ENCODE data around the gene KRT15.
A peak's percentile ranks its signal among the peaks of the same experiment; 100 is the strongest.

The KRT15 gene

DNA sequence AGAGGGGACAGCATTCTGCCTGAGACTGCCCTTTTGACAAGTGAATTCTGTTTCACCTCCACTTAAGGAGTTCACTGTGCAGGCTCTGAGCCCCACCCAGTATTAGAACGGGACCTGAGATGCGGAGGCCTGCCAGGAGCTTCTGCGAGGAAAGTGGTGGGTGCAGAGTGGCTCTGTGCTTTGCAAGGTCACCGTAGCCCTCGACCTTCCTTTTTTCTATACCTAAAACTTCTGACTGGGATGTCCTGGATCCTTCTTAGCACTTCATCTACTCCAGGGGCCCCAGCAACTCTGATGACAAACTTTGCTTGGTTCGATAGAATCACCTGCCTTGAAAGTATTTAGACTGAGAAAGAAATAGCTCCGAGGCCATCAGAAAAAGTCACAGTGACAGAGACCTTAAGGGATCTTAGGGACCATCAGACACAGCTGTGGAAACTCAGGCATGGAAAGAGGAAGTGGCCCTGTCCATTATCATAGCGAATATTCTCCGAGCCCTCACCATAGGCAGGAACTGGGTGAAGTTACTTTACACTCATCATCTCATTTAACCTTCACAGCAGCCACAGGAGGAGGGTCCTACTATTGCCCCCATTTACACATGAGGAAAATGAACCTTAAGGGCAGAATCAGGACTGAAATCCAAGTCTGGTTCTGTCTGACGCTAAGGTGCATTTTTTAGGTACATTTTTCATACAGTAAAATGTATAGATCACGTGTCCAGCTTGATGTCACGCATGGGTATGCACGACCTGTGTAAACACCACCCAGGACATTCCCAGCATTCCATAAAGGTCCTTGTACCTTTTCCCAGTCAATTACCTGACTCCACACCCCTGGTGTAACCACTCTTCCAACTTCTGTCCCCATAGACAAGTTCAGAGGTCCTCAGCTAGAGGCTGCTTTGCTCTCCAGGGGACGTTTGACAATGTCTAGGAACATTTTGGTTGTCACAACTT, 12.6 kb downstream of the KRT15 start:
- no peak for DNase-seq (ENCODE audit: low read depth in 1 of 2, low spot score in 1 of 2)

DNA sequence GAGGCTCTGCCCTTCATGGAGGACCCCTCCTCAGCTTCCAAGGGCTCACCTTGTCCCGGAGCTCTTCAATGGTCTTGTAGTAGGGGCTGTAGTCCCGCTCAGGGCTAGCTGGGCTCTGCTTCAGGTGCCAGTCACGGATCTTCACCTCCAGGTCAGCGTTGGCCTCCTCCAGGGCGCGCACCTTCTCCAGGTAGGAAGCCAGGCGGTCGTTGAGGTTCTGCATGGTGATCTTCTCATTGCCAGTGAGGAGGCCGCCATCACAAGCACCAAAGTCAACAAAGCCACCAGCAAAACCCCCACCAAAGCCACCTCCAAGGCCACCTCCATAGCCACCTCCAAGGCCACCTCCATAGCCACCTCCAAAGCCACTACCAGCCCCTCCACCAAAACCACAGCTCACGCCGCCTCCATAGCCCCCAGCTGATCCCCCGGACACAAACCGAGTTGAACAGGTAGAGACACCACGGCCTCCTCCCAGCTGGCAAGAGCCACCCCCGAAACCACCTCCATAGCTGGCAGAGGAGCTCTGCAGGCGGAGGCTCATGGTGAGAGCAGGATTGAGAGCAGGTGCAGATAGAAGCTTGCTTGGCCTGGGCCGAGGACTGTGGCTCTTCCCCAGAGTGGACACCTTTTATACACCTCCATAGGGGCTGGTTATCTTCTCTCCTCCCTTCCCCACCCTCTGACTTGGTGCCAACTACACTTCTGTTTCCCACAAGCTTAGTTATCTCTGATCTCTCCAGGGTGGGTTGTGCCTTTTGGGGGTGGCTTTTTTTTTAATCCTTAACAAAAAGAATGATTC, 13.5 kb downstream of the KRT15 start, which contains the start of gene KRT13:
Gene KRT13, minus strand, starts transcription at position 606 of the 802 bp plus-strand sequence. Its CDS starts 62 bp downstream, at position 544.
- no peak for DNase-seq (ENCODE audit: low read depth in 1 of 2, low spot score in 1 of 2)

DNA sequence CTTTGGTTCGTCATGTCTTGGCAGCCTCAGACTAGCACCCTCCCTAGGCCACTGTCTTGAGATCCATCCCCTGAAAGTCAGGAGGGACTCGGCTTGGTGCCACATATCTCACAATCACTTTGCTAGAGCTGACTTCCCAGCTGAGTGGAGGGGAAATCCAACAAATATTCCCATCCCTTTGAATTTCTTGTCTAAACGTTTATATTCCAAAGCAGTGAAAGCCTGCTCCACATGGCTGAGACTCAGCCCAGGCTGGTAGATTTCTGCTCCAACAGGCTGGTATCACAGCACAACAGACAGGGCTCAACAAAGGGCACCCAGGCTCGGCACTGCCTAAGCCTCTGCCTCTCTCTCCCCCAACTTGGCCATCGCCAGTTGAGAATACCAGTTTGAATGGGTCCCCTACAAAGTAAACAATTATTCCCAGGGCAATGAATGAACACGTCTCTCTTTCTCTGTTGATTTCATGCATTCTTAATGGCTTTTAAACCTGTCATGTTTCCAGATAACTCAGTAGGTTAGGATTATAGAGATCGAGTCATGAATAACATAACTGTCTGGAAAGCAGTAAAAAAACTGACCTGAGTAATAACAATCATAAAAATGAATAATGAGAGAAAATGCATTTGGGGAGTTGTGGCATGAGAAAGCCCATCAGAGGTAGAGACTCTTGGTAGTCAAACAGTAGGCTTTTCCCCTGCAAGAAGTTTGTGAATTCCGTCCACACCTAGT, 14.3 kb downstream of the KRT15 start:
- DNase-seq (ENCODE audit: low read depth in 1 of 2, low spot score in 1 of 2): no peak

DNA sequence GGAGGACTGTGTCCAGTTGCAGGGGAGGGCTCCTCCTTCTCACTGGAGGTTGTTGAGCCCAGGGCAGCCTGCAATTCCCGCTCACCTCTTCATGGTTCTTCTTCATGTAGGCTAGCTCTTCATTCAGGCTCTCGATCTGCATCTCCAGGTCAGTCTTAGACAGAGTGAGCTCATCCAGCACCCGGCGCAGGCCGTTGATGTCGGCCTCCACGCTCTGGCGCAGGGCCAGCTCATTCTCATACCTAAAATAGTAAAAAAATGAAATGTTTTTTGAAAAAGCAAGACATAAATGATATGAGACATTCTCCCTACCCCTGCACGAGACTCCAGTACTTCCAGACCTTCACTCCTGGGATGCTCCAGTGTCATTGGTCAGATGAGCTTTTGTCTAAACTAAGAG, 15.5 kb downstream of the KRT15 start:
- DNase-seq (ENCODE audit: low read depth in 1 of 2, low spot score in 1 of 2): no peak

DNA sequence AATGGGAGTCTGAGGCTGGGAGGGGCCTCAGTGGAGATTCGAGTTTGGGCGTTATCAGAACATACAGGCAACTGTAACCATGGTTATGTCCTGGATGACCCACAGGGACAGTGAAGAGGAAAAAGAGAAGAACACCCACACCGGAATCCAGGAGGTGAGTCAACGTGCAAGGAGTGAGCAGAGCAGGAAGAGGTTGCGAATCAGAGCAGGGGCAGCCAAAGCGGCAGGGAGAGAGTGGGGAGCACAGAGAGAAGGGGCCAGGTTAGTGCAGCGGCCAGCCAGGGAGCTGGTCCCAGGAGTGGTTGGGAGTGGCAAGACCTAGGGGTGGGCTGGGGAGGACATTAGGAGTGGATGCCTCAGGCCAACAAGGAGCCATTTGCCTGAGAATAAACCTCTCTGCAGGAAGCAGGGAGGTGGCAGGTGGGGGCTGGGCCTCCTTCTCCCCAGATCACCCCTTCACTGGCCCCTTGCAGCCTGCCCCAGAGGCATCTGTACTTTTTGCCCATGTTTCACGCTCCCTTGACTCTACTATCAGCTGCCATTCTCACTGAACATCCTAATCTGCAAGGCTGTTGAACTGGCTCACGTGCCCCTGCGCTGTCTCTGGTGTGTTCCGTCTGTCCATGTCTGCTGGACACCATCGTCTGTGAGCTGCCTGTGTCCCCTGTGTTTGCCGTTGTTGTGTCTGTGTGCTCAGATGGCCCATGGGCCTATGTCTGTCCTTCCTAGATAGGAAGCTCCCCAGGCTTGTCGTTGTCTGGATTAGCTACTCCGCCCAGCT, 18.4 kb downstream of the KRT15 start:
- DNase-seq (ENCODE audit: low read depth in 1 of 2, low spot score in 1 of 2): no peak

DNA sequence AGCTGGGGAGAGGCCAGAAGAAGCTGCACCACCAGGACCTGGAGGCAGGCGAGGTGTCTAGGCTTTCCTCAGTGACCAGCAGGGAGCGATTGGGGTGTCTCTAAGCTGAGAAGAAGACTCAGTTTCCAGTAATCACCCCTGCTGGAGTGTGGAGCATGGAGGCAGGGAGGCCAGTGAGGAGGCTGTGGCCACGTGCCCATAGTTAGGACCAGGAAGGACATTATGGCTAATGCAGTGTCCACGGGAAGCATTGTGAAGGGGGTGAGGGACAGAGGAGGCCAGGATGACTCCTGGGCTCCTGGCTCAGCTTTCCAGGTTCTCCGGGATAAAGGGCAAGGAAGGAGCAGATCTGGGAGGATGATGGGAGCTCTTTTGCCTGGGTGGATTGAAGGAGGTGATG, 19.0 kb downstream of the KRT15 start:
- no peak for DNase-seq (ENCODE audit: low read depth in 1 of 2, low spot score in 1 of 2)

DNA sequence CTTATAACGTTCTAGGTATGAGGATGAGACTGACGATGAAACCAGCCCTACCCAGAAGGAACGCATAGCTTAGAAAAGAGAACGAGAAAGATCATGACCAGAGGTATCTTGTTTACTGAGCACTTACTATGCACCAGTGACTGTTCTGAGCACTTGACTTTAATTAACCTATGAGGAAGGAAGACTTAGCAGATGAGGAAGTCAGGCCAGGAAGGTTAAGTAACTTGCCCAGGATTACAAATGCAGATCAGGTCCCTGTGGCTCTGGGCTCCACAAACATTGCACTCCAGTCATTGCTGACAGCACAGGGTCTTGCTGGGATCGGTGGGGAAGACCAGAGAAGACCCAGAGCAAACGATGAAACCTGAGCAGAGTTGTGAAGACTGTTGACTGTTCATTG, 20.4 kb downstream of the KRT15 start:
- DNase-seq (ENCODE audit: low read depth in 1 of 2, low spot score in 1 of 2): no peak

DNA sequence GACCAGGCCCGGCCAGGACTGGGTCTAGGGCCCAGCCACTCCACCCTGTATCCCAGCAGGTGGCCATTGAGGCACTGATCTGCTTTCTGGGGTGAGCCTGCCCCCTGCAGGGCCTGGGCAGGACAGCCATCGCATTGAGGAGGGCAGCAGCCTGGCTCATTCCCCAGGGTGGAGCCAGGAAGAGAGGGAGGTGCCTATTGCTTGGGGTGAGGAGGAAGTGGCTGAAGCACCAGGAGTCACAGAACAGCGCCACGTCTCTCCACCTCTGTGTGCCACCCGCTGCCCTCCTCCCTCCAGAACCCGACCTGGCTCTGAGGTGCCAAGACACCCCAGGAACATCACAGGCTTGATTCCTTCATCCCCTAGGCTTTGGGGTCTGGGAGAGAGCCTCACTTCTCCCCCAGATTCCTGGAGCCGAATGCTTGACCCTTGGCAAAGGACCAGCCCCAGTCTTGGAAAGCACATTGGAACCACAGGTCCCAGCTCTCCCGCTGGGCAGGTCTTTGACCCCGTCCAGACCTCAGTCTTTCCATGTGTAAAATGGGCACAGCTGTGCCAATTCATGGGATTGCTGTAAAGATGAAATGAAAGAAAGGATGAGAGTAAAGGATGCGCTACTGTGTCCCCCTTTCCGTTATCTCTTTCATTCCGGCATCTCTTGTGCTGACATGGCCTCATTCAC, 21.7 kb downstream of the KRT15 start:
- peak; percentile 7 to 27 for DNase-seq (ENCODE audit: low read depth in 1 of 2, low spot score in 1 of 2)

DNA sequence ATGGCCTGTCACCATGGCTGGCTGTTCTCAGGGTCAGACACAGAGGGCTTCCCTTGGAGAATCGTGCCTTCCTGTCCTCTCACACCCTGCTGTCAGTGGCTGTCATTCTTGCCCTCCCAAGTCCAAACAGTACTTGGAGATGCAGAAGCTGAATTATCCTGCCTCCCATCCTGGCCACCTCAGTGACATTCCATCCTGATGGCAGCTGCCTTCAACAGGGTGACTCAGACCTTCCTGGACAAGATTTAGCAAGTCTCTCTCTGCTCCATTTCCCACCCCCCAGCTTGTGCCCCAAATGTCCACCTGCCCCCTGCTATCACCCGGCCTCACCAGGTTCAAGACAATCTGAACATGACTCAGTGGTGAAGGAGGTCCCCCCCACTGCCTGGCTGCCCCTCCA, 24.2 kb downstream of the KRT15 start:
- no peak for DNase-seq (ENCODE audit: low read depth in 1 of 2, low spot score in 1 of 2)

DNA sequence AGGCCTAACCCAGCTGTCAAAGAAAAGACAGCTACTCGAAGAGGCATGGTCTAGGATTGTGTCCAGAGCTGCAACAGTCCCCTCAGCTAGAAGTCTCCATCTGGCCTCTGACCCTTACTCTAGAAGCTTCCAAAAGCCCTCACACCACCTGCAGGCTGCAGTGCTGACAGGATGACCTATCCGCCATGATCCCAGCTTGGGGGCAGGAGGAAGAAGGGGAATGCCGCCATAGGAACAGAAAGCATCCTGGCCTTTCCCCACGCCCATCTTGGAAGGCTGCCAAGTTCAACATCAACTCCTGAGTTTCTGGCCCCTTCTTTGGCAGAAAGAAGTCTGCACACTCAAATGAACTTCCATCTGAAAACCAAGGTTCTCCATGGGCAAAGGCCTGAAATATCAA, 25.9 kb downstream of the KRT15 start:
- DNase-seq (ENCODE audit: low read depth in 1 of 2, low spot score in 1 of 2): no peak

DNA sequence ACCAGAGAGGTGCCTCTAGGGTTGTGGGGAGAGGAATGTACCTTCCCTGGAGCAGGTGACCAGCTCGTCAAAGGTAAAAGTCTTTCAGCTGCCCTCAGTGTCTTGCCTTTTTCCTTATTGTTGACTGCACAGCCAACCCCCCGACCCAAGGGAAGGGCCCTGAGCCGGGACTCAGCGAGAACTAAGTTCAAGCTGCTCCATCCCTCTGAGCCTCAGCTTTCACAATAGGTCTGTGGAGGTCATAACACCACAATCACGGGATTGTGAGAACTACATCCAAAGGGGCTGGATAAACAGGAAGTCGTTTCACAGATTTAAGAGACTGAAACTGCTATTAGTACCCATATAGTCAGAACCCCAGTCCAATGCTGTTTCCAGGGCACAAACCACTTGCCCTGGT, 26.3 kb downstream of the KRT15 start:
- no peak for DNase-seq (ENCODE audit: low read depth in 1 of 2, low spot score in 1 of 2)

DNA sequence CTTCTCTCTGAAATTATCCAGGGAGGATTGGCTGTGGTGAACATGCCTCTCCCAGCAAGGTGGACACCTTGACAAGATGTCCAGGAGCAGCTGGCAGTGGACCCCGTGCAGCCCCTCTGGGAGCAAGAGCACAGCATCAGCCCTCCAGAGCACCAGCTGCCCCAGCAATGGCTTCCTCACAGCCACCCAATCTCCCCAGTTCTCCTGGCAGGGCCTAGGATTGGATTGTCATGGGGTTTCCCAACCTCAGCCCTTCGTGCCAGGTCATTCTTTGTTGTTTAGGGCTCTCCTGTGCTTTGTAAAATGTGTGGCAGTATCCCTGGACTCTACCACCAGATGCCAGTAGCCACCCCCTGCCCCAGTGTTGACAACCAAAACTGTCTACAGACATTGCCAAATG, 27.2 kb downstream of the KRT15 start:
- no peak for DNase-seq (ENCODE audit: low read depth in 1 of 2, low spot score in 1 of 2)

DNA sequence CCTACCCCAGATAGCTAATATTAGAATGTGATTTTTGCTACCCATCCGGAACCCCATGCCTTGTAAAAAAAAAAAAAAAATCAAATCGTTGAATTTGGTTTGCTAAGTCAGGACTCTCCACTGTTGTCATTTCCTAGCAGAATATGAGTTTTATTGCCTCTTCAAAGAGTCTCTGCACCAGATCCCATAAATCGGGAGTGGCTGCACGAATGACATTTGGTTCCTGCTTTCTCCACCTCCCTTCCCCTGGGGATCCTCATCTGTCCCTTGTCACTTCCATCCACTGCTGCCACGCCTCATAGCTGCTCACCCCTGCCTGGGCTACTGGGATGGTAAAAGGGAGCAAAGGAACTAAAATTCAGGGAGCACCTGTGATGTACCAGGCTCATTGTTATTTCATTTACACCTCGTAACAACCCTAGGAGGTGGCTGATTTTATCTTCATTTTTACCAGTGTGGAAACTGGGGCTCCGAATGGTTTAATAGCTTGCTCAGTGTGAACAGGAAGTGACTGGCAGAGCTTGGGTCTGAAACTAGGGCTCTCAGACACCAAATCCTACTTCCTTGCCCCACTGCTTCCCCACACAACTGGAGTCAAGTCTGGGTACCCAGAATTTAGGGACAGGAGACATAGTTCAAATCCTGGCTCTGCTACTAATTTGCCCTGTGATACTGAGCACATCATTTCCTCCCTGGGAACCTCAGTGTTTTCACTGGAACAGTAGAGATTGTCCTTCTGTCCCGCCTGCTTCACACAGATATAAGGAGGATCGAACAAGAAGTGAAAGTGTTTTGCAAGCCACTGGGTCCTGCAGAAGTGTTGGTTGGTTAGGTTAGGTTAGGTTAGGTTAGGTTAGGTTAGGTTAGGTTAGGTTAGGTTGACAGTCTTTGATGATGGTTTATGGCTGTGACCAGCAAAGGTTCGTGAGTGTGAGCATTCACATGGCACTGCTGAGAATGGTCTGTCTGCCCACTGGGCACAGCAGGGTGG, 28.4 kb downstream of the KRT15 start:
- no peak for DNase-seq (ENCODE audit: low read depth in 1 of 2, low spot score in 1 of 2)

DNA sequence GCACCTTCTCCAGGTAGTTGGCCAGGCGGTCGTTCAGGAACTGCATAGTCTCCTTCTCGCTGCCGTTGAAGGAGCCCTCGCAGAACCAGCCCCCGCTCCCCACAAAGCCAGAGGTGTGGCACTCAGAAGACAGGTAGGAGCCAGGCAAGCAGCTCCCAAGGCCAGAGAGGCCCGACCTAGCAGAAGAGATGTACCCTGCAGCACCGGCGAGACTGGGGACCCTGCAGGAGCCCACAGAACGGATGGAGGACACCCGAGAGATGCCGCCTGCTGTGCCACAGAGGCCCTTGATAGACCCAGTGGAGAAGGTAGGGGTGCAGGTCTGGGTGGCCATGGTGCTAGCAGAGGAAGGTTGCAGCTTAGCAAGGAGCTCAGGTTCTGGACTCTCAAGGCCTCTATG, 29.2 kb downstream of the KRT15 start, which contains the start of gene KRT36:
Gene KRT36, minus strand, starts transcription at position 380 of the 400 bp plus-strand sequence. Its CDS starts 46 bp downstream, at position 334.
- no peak for DNase-seq (ENCODE audit: low read depth in 1 of 2, low spot score in 1 of 2)

DNA sequence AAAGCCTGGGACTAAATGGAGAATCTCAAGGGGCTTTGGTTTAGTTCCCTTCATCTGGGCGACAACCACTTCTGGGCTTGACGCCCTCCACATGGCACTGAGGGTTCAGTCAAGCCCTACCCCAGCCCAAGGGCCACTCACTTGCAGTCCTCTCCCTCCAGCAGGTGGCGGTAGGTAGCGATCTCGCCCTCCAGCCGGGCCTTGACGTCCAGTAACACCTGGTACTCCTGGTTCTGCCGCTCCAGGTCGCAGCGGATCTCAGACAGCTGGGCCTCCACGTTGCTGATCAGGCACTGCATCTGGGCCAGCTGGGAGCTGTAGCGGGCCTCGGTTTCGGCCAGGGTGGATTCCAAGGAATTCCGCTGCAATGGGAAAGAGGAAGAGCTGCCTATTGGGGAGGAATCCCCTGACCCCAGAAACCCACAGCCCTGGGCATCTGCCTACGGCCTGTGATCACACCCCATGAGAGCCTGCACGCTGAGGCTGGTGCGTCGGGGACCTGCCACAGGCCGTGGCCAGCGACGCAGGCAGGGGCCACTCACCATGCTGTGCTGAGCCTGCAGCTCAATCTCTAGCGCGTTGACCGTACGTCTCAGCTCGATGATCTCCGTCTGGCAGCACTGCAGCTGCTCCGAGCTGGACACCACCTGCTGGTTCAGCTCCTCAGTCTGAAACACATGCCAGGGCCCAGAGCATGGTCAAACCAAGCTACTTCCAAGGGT, 31.7 kb downstream of the KRT15 start:
- DNase-seq (ENCODE audit: low read depth in 1 of 2, low spot score in 1 of 2): peak in 1 of 2 donors; percentile 9

DNA sequence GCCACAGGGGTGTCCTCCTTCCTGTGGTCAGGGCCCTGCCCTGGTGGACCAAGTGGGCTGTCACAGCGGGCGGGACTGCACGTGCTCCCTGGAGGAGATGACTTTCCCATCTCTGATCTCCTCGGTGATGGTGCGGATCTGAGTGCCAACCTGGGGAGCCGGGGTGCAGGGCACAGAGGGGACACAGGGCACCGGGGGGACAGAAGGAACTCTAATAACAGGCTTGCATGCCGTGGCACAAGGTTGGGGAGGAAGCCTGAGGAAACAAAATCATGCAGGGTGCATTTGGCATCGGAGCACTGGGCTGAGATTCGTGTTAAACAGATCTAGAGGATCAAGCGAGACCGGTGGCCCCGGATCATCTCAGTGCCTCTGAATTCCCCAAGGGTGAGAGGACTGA, 32.4 kb downstream of the KRT15 start:
- DNase-seq (ENCODE audit: low read depth in 1 of 2, low spot score in 1 of 2): no peak

DNA sequence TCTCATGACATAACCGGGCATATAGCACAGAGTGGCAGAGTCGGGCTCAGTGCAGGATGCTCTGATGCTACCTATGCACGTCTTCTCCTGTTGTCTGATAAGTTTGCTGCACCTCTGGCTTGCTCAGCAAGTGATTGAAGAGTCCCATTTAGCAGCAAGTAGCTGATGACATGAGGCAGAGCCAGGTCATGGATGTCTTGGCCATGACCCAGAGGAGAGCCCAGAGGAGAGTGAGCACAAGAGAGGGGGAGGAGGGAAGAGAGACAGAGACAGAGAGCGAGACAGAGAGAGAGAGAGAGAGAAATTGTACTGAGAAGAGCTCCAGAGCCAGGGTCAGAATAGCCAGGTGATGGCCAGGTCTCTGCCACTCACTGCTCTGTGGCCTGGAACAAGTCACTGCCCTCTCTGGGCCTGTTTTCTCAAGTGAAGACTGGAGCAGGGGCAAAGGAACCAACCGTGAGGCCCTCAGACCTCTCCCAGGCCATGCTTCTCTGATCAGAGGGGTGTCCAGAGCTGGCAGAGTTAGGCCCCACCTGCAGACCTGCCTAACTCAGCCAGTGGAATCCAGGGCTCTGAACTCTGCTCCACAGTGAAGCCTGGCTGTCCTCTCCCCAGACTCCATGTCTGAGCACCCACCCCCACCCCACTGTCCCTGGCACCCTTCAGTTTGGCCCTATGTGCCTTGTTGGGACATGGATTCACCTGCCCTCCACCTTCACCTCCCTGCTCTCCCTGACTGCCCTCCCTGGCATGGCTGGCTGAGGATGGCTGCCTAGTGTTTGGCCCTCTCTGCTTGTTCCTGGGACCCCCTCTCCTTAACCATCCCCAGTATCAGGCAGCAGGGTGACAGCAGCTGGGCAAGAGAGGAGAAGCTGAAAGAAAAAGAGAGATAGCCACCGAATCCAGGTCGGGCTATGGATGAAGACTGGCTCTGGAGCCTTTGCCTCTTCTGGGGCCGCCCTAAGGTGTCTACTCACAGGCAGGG, 33.5 kb downstream of the KRT15 start:
- no peak for DNase-seq (ENCODE audit: low read depth in 1 of 2, low spot score in 1 of 2)

Measured in stimulated activated CD4-positive, alpha-beta T cell treated with anti-CD3 and anti-CD28 coated beads, Interleukin-15, amount 100 ng/mL, for 1 hour (primary cell).